Measurements from ENCODE around the gene NSUN4. TPM values are rescaled to one million over a fixed set of nuclear protein-coding genes. Genes with fewer than 3 reads are reported as not detected.

The NSUN4 gene
- total and polyA plus RNA-seq, 2 of the 13 experiments (the other 11 are each of a cell fraction or from before 2014, with no cell fraction given) = 21.5 to 23.5 TPM

DNA sequence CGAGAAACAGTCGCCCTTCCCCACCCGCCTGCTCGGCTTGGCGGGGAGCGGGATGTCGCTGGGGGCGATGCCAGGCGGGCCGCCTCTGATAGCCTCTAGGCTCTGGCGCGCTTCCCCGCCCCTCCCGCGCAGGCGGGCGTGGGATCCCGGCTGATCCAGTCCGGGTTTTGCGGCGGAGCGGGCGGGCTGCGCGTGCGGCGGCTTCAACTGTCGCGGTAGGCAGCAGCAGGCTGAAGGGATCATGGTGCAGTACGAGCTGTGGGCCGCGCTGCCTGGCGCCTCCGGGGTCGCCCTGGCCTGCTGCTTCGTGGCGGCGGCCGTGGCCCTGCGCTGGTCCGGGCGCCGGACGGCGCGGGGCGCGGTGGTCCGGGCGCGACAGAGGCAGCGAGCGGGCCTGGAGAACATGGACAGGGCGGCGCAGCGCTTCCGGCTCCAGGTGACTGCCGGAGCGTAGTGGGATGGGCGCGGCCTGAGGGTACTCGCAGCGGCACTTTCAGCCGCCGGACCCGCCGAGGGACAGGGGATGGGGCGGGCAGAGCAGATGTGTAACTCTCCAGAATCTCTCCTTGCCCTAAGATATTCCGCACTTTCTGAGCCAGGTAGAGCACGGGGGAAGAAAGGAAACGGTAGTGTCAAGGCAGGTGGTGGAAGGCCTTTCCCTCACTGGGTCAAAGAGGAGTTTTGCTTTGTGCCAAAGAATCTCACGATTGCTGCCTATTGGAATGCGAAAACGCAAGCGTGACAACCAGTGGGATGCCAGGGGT lies 53.7 kb downstream of the NSUN4 start, which contains the start of gene FAAH (continued):
- TF ChIP-seq, protein P1, sequence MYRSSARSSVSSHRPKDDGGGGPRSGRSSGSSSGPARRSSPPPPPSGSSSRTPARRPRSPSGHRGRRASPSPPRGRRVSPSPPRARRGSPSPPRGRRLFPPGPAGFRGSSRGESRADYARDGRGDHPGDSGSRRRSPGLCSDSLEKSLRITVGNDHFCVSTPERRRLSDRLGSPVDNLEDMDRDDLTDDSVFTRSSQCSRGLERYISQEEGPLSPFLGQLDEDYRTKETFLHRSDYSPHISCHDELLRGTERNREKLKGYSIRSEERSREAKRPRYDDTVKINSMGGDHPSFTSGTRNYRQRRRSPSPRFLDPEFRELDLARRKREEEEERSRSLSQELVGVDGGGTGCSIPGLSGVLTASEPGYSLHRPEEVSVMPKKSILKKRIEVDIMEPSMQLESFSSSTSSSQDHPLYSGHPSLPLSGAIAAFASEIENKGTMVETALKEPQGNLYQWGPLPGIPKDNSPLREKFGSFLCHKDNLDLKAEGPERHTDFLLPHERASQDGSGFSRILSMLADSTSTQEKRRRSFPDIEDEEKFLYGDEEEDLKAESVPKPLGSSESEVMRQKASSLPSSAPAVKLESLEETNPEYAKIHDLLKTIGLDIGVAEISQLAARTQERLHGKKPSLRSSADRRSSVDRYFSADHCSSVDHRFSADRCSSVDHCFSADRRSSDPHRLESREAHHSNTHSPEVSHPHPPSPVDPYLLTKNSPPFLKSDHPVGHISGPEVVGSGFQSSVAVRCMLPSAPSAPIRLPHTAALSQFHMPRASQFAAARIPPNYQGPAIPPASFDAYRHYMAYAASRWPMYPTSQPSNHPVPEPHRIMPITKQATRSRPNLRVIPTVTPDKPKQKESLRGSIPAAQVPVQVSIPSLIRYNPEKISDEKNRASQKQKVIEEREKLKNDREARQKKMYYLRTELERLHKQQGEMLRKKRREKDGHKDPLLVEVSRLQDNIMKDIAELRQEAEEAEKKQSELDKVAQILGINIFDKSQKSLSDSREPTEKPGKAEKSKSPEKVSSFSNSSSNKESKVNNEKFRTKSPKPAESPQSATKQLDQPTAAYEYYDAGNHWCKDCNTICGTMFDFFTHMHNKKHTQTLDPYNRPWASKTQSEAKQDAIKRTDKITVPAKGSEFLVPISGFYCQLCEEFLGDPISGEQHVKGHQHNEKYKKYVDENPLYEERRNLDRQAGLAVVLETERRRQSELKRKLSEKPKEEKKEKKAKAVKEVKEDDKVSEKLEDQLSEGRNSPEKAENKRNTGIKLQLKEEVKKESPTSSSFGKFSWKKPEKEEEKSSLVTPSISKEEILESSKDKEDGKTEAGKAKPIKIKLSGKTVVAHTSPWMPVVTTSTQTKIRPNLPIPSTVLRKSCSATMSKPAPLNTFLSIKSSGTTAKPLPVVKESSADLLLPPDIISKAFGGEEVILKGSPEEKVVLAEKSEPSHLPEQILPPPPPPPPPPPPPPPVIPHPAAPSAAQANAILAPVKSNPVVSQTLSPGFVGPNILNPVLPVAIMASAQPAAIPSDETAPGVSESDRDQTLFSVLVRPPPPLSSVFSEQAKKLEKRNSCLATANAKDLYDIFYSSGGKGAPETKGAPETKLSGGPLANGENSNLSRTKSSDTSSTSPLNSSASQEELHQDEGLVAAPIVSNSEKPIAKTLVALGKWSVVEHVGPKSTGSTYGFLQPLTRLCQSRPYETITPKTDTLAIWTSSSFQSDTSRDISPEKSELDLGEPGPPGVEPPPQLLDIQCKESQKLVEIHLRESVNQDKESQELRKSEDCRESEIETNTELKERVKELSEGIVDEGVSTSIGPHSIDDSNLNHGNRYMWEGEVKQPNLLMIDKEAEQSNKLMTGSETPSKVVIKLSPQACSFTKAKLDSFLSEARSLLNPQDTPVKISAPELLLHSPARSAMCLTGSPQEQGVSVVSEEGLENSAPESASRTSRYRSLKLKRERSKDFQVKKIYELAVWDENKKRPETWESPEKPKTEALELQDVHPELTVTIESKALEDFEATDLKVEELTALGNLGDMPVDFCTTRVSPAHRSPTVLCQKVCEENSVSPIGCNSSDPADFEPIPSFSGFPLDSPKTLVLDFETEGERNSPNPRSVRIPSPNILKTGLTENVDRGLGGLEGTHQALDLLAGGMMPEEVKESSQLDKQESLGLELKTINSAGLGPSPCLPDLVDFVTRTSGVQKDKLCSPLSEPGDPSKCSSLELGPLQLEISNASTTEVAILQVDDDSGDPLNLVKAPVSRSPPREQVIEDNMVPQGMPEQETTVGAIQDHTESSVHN (CRISPR knock-in tag; IDR thresholded peaks at IDR 0.05) = no peak; the same call in 1 of the 2 replicates
- TF ChIP-seq, protein P2, sequence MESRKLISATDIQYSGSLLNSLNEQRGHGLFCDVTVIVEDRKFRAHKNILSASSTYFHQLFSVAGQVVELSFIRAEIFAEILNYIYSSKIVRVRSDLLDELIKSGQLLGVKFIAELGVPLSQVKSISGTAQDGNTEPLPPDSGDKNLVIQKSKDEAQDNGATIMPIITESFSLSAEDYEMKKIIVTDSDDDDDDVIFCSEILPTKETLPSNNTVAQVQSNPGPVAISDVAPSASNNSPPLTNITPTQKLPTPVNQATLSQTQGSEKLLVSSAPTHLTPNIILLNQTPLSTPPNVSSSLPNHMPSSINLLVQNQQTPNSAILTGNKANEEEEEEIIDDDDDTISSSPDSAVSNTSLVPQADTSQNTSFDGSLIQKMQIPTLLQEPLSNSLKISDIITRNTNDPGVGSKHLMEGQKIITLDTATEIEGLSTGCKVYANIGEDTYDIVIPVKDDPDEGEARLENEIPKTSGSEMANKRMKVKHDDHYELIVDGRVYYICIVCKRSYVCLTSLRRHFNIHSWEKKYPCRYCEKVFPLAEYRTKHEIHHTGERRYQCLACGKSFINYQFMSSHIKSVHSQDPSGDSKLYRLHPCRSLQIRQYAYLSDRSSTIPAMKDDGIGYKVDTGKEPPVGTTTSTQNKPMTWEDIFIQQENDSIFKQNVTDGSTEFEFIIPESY (CRISPR knock-in tag; IDR thresholded peaks at IDR 0.05) = peak; percentile 68; the same call in 1 of the 2 replicates
- TF ChIP-seq MTF1 (CRISPR knock-in tag; IDR thresholded peaks at IDR 0.05) (peak; percentile 79; the same call in 1 of the 2 replicates), ZFP36 (IDR thresholded peaks at IDR 0.05; ENCODE audit: borderline replicate concordance, low read depth, low read length, partially characterized antibody) (no peak), BATF2 (CRISPR knock-in tag; IDR thresholded peaks at IDR 0.05) (peak; percentile 79; the same call in 1 of the 2 replicates), ZNF644 (CRISPR knock-in tag; IDR thresholded peaks at IDR 0.05; ENCODE audit: low read depth) (0 out of 2 replicates have a peak, but pooled peaks have one; percentile 27), ISX (CRISPR knock-in tag; conservative IDR thresholded peaks at IDR 0.05) (0 out of 2 replicates have a peak, but pooled peaks have one; percentile 45), ZHX2 (IDR thresholded peaks at IDR 0.05; ENCODE audit: low read depth) (peak; percentile 50), ZHX2 (CRISPR knock-in tag; IDR thresholded peaks at IDR 0.05; ENCODE audit: borderline replicate concordance) (peak; percentile 98)

Measured in HepG2 (cell line).